Spleen (tissue), 7 donors: ENCODE data around the gene MSH5.
"Not testable (repeated sequence)": the region's sequence is repeated elsewhere in the genome, so short reads cannot be mapped to it uniquely, and the experiment has no call there.

ENCODE experiments used
- POLR2A ChIP-seq, 3 donors: fragments of 450-650 bp; IDR thresholded peaks; one replicate each; pipeline ENCODE4 v1.5.1; 2017; ENCODE audit warnings: antibody characterized with exemption in 3 of 3, mild to moderate bottlenecking in 1 of 3
- POLR2AphosphoS5 ChIP-seq, 3 donors: sonication (generic); formaldehyde crosslinking; IDR thresholded peaks; one replicate each; pipeline ENCODE4 v1.5.1; 2017; ENCODE audit warnings: antibody characterized with exemption in 3 of 3
- TF ChIP-seq, protein P1 (sequence below), 11 experiments: fragments of 200-600 bp in 7 of 11; fragments of 450-650 bp in 4 of 11; sonication (generic) in 4 of 11; IDR thresholded peaks in 8 of 11; conservative IDR thresholded peaks in 3 of 11; 1 replicate in 7 of 11; 2 replicates in 4 of 11; pipeline versions ENCODE4 v1.4.0 to v1.8.0; 2016 to 2021; ENCODE audit warnings: antibody characterized with exemption in 11 of 11, inconsistent platforms in 4 of 11, mild to moderate bottlenecking in 1 of 11
- donor health status: DM: no; HTN: no; CAD: no; lungs with moderate emphysema.
- donor health status: DM: no; HTN: no; CAD: no.
- donor health status: DM: no; HTN: no; CAD: no.

GRCh38 chr6:31808599-31808998 lies 68.8 kb downstream of the MSH5 start:
- TF ChIP-seq POLR2AphosphoS5, POLR2A (IDR thresholded peaks at IDR 0.05): not testable (repeated sequence)
- TF ChIP-seq, protein P1, sequence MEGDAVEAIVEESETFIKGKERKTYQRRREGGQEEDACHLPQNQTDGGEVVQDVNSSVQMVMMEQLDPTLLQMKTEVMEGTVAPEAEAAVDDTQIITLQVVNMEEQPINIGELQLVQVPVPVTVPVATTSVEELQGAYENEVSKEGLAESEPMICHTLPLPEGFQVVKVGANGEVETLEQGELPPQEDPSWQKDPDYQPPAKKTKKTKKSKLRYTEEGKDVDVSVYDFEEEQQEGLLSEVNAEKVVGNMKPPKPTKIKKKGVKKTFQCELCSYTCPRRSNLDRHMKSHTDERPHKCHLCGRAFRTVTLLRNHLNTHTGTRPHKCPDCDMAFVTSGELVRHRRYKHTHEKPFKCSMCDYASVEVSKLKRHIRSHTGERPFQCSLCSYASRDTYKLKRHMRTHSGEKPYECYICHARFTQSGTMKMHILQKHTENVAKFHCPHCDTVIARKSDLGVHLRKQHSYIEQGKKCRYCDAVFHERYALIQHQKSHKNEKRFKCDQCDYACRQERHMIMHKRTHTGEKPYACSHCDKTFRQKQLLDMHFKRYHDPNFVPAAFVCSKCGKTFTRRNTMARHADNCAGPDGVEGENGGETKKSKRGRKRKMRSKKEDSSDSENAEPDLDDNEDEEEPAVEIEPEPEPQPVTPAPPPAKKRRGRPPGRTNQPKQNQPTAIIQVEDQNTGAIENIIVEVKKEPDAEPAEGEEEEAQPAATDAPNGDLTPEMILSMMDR (IDR thresholded peaks at IDR 0.05 in 8 of 11, conservative IDR thresholded peaks at IDR 0.05 in 3 of 11), result not testable (repeated sequence)
